HepG2 (cell line): ENCODE measurements around the gene NYNRIN. TPM values are rescaled to one million over a fixed set of nuclear protein-coding genes. Genes with fewer than 3 reads are reported as not detected.

ENCODE experiments used
- CENPBD1 ChIP-seq: sonication (generic); formaldehyde crosslinking; IDR thresholded peaks from 2 replicates; pipeline ENCODE4 v1.8.0; 2022; ENCODE audit warnings: missing genetic modification reagents, low read depth, mild to moderate bottlenecking, borderline replicate concordance
- HMG20B ChIP-seq: conservative IDR thresholded peaks from 2 replicates; pipeline ENCODE4 v1.6.1; 2016; ENCODE audit warnings: missing genetic modification reagents, missing compliant biosample characterization
- HMGXB3 ChIP-seq: sonication (generic); formaldehyde crosslinking; IDR thresholded peaks from 2 replicates; pipeline ENCODE4 v1.4.0; 2020; ENCODE audit warnings: missing genetic modification reagents, borderline replicate concordance
- HNRNPLL ChIP-seq: fragments of 200-400 bp; formaldehyde crosslinking; IDR thresholded peaks from 2 replicates; pipeline ENCODE4 v1.6.1; 2017; ENCODE audit warnings: mild to moderate bottlenecking, low read depth, low read length; ENCODE audit not compliant: poor library complexity, severe bottlenecking
- HOXA5 ChIP-seq: sonication (generic); formaldehyde crosslinking; IDR thresholded peaks from 2 replicates; pipeline ENCODE4 v1.4.0; 2020; ENCODE audit warnings: missing genetic modification reagents
- MAF1 ChIP-seq: sonication (generic); formaldehyde crosslinking; IDR thresholded peaks from 2 replicates; pipeline ENCODE4 v1.5.0; 2020; ENCODE audit warnings: missing genetic modification reagents, borderline replicate concordance
- PCBP2 ChIP-seq: fragments of 200-400 bp; formaldehyde crosslinking; optimal IDR thresholded peaks from 2 replicates; pipeline ENCODE3; 2018; ENCODE audit warnings: low read length, low read depth; ENCODE audit not compliant: poor library complexity, severe bottlenecking
- RAD51 ChIP-seq: fragments of 450-650 bp; IDR thresholded peaks from 2 replicates; pipeline ENCODE4 v1.6.1; 2016; ENCODE audit warnings: borderline replicate concordance
- RCOR2 ChIP-seq: IDR thresholded peaks from 2 replicates; pipeline ENCODE4 v1.6.1; 2016; ENCODE audit warnings: missing biosample characterization, missing genetic modification reagents
- RFX5 ChIP-seq: IDR thresholded peaks from 2 replicates; pipeline ENCODE4 v1.6.1; 2011; ENCODE audit warnings: low read depth, low read length, improper control_type of control experiment
- SAP130 ChIP-seq: IDR thresholded peaks from 2 replicates; pipeline ENCODE4 v1.6.1; 2016; ENCODE audit warnings: low read depth
- TBL1XR1 ChIP-seq: fragments of 150-350 bp; IDR thresholded peaks from 2 replicates; pipeline ENCODE4 v1.6.1; 2014; ENCODE audit warnings: borderline replicate concordance, low read length; ENCODE audit not compliant: partially characterized antibody
- ZIK1 ChIP-seq: sonication (generic); formaldehyde crosslinking; IDR thresholded peaks from 2 replicates; pipeline ENCODE4 v1.5.0; 2020; ENCODE audit warnings: mild to moderate bottlenecking, low read depth, missing genetic modification reagents, borderline replicate concordance
- ZNF101 ChIP-seq: sonication (generic); formaldehyde crosslinking; IDR thresholded peaks from 2 replicates; pipeline ENCODE4 v1.4.0; 2020; ENCODE audit warnings: mild to moderate bottlenecking, low read depth, missing genetic modification reagents, borderline replicate concordance
- ZNF232 ChIP-seq: sonication (generic); formaldehyde crosslinking; IDR thresholded peaks from 2 replicates; pipeline ENCODE4 v1.4.0; 2020; ENCODE audit warnings: missing genetic modification reagents, borderline replicate concordance
- ZNF234 ChIP-seq: sonication (generic); formaldehyde crosslinking; conservative IDR thresholded peaks from 2 replicates; pipeline ENCODE4 v1.5.1; 2020; ENCODE audit warnings: mild to moderate bottlenecking, missing genetic modification reagents
- ZNF274 ChIP-seq: sonication (generic); formaldehyde crosslinking; IDR thresholded peaks from 2 replicates; pipeline ENCODE4 v1.5.1; 2020; ENCODE audit warnings: mild to moderate bottlenecking, missing genetic modification reagents
- ZNF333 ChIP-seq: sonication (generic); formaldehyde crosslinking; IDR thresholded peaks from 2 replicates; pipeline ENCODE4 v1.4.0; 2020; ENCODE audit warnings: mild to moderate bottlenecking, missing genetic modification reagents, borderline replicate concordance
- ZNF564 ChIP-seq: sonication (generic); formaldehyde crosslinking; IDR thresholded peaks from 2 replicates; pipeline ENCODE4 v1.8.1; 2023; ENCODE audit warnings: mild to moderate bottlenecking, missing genetic modification reagents
- ZNF576 ChIP-seq: sonication (generic); formaldehyde crosslinking; IDR thresholded peaks from 2 replicates; pipeline ENCODE4 v1.4.0; 2020; ENCODE audit warnings: mild to moderate bottlenecking, missing genetic modification reagents
- ZNF674 ChIP-seq: sonication (generic); formaldehyde crosslinking; IDR thresholded peaks from 2 replicates; pipeline ENCODE4 v1.5.0; 2020; ENCODE audit warnings: low read depth, mild to moderate bottlenecking, missing genetic modification reagents
- polyA plus RNA-seq, 8 experiments: library from polyadenylated mRNA; depleted of rRNA in 3 of 8; stranded (reverse) in 7 of 8; unstranded in 1 of 8; fragments of >200 nt; fragmentation: Illumina TruSeq in 4 of 8; extraction: Trizol in 4 of 8; gene quantifications; 2 replicates each; pipeline versions ENCODE4 v1.2.1 to v1.2.3, GENCODE V29; 2011 to 2016; ENCODE audit warnings: low read depth in 4 of 8, missing spikeins in 1 of 8, mixed read lengths in 1 of 8; ENCODE audit not compliant: insufficient read depth in 1 of 8
- total RNA-seq, 5 experiments: library from RNA; depleted of rRNA; stranded (reverse); fragments of >200 nt; fragmentation: Illumina TruSeq; extraction: Trizol; gene quantifications; 2 replicates each; pipeline ENCODE4 v1.2.3, GENCODE V29; 2016; ENCODE audit warnings: low read depth in 1 of 5
- TF ChIP-seq, protein P1 (sequence below): IDR thresholded peaks from 2 replicates; pipeline ENCODE4 v1.6.1; 2016; ENCODE audit warnings: mild to moderate bottlenecking

Gene NYNRIN
- total and polyA plus RNA-seq, 2 of the 13 experiments (the other 11 are each of a cell fraction or from before 2014, with no cell fraction given): 0.63 to 1.1 TPM

GRCh38 chr14:24442240-24443052, 43.6 kb downstream of the NYNRIN start, which contains the start of gene SDR39U1 (continued):
- peak; percentile 100 for TF ChIP-seq ZNF333 (CRISPR knock-in tag)
- TF ChIP-seq RFX5: peak; percentile 8; the same call in 1 of the 2 replicates
- no peak for TF ChIP-seq PCBP2
- peak; percentile 64; the same call in 1 of the 2 replicates for TF ChIP-seq HOXA5
- TF ChIP-seq MAF1 (CRISPR knock-in tag): peak; percentile 94; the same call in 1 of the 2 replicates
- peak; percentile 32 for TF ChIP-seq HMGXB3 (CRISPR knock-in tag)
- peak; percentile 73; the same call in 1 of the 2 replicates for TF ChIP-seq ZNF576 (CRISPR knock-in tag)
- TF ChIP-seq ZNF232 (CRISPR knock-in tag): no peak
- no peak; the same call in 1 of the 2 replicates for TF ChIP-seq RCOR2 (CRISPR knock-in tag)
- no peak for TF ChIP-seq ZNF101 (CRISPR knock-in tag)
- no peak; the same call in 1 of the 2 replicates for TF ChIP-seq CENPBD1
- peak; percentile 95 for TF ChIP-seq ZNF234 (CRISPR knock-in tag)
- peak; percentile 92 for TF ChIP-seq RAD51
- peak; percentile 94 for TF ChIP-seq ZNF274 (CRISPR knock-in tag)
- TF ChIP-seq ZNF564 (CRISPR knock-in tag): peak; percentile 91
- TF ChIP-seq ZIK1 (CRISPR knock-in tag): peak; percentile 94
- TF ChIP-seq ZNF674 (CRISPR knock-in tag): peak; percentile 24
- peak; percentile 95 for TF ChIP-seq SAP130 (CRISPR knock-in tag)
- TF ChIP-seq HNRNPLL: peak; percentile 75
- TF ChIP-seq, protein P1, sequence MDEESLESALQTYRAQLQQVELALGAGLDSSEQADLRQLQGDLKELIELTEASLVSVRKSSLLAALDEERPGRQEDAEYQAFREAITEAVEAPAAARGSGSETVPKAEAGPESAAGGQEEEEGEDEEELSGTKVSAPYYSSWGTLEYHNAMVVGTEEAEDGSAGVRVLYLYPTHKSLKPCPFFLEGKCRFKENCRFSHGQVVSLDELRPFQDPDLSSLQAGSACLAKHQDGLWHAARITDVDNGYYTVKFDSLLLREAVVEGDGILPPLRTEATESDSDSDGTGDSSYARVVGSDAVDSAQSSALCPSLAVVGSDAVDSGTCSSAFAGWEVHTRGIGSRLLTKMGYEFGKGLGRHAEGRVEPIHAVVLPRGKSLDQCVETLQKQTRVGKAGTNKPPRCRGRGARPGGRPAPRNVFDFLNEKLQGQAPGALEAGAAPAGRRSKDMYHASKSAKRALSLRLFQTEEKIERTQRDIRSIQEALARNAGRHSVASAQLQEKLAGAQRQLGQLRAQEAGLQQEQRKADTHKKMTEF (CRISPR knock-in tag): peak; percentile 99
- peak; percentile 94 for TF ChIP-seq TBL1XR1
- TF ChIP-seq HMG20B (CRISPR knock-in tag): peak; percentile 40; the same call in 1 of the 2 replicates
